ENCODE results near the gene R3HDM2.

Gene R3HDM2

GRCh38 chr12:57240066-57240921 lies 190.5 kb downstream of the R3HDM2 start:
- no peak for DNase-seq (ENCODE audit: low read depth)

GRCh38 chr12:57239587-57240065 lies 191.2 kb downstream of the R3HDM2 start:
- no peak for DNase-seq (ENCODE audit: low read depth)

GRCh38 chr12:57238854-57239554 lies 191.8 kb downstream of the R3HDM2 start:
- peak; percentile 49 for DNase-seq (ENCODE audit: low read depth)

GRCh38 chr12:57237932-57238853 lies 192.7 kb downstream of the R3HDM2 start:
- no peak for DNase-seq (ENCODE audit: low read depth)

GRCh38 chr12:57237596-57237931 lies 193.3 kb downstream of the R3HDM2 start:
- no peak for DNase-seq (ENCODE audit: low read depth)

- DNase-seq (ENCODE audit: low read depth) = no peak
Observed at GRCh38 chr12:57236925-57237595, 193.8 kb downstream of the R3HDM2 start.

GRCh38 chr12:57236201-57236924 lies 194.5 kb downstream of the R3HDM2 start:
- no peak for DNase-seq (ENCODE audit: low read depth)

- DNase-seq (ENCODE audit: low read depth) = no peak
Observed at GRCh38 chr12:57235728-57236131, 195.1 kb downstream of the R3HDM2 start.

GRCh38 chr12:57235017-57235727 lies 195.7 kb downstream of the R3HDM2 start:
- DNase-seq (ENCODE audit: low read depth) = no peak

GRCh38 chr12:57234571-57235016 lies 196.2 kb downstream of the R3HDM2 start:
- no peak for DNase-seq (ENCODE audit: low read depth)

- no peak for DNase-seq (ENCODE audit: low read depth)
Observed at GRCh38 chr12:57234233-57234570, 196.6 kb downstream of the R3HDM2 start.

GRCh38 chr12:57233357-57234232 lies 197.2 kb downstream of the R3HDM2 start:
- no peak for DNase-seq (ENCODE audit: low read depth)

- DNase-seq (ENCODE audit: low read depth) = no peak
Observed at GRCh38 chr12:57232156-57232756, 198.6 kb downstream of the R3HDM2 start.

GRCh38 chr12:57231276-57232021 lies 199.4 kb downstream of the R3HDM2 start:
- DNase-seq (ENCODE audit: low read depth) = no peak

GRCh38 chr12:57230381-57231155 lies 200.3 kb downstream of the R3HDM2 start:
- DNase-seq (ENCODE audit: low read depth) = no peak

GRCh38 chr12:57229634-57230380 lies 201.0 kb downstream of the R3HDM2 start, which contains the start of gene SHMT2:
TSS of gene SHMT2 (plus strand) at chr12:57229711. CDS start at chr12:57229779, 68 bp downstream.
- DNase-seq (ENCODE audit: low read depth) = peak; percentile 64

Measured in GM04503 (cell line).